ENCODE data around the gene HYCC1.

Gene HYCC1

DNA sequence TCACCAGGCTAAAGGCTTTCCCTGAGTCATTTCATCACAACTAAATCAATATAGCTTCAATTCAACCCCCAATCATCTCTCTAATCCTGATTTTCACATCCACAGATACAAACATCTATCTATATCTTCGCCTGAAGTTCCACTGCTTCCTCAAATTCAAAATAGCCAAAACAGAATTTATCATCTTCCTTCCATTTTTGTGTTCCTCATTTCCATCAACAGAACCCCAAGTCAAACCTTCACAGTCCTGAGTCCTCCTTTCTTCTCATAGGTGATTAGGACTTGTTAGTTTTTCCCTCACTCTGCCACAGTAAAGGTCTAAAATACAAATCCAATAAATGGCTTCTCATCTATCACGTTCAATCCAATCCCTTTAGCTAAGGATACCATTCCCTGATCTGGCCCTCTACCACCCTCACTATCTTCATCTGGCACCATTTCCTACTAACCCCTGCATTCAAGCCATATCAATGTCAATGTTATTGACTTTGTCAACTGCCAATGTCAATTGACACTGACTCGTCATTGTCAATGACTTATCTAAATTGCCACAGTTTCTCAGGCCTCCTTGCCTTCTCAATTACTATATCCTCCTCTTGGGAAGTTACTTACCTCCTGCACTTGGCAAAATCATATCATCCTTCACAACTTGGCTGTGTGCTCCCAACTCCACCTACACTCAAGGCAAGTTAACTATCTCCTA is 2.6 kb downstream of the HYCC1 start:
- H3K4me1 Mint-ChIP-seq (ENCODE audit: low read depth), result peaks cover 28% of the 10 kb centered on the region
- intact Hi-C loops (cut with micrococcal nuclease), result loop anchor here (5.0 kb wide), 1 partner anchor 171 kb away; the partner anchor contains the start of gene NUP42
- H3K36me3 Mint-ChIP-seq (ENCODE audit: low read depth), result no peaks in the 10 kb centered on the region
- no peak overlapping the region for H3K27ac Mint-ChIP-seq
- H3K27me3 Mint-ChIP-seq, result no peaks in the 10 kb centered on the region
- peaks cover 6% of the 10 kb centered on the region for H3K9me3 Mint-ChIP-seq
- H3K4me3 Mint-ChIP-seq, result no peak overlapping the region

DNA sequence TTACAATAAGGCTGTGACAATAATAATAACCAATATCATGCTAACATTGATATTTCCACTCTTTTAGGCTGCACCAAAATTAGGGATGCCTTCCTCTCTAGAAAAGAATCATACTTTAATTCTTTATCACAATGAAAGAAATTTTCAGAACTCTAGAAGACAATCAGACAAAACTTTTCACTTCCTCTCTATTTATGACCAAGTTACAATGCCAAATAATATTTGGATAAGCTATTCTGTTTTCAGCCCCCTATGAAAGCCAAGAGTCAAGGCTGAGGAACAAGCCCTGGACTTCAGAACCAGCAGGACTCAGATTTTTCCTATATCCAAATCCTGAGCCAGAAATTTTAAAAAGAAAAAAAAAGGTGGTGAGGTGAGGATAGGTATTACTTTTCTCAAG is 4.6 kb downstream of the HYCC1 start:
- Mint-ChIP-seq H3K4me1 (ENCODE audit: low read depth) (peaks cover 26% of the 10 kb centered on the region), H3K36me3 (ENCODE audit: low read depth) (peaks cover 7% of the 10 kb centered on the region), H3K4me3 (peak overlapping the region; percentile 24), H3K9me3 (no peaks in the 10 kb centered on the region), H3K27me3 (no peaks in the 10 kb centered on the region), H3K27ac (no peak overlapping the region)
- intact Hi-C loops (cut with micrococcal nuclease), result loop anchor here (2.0 kb wide), 1 partner anchor 15 kb away; no protein-coding TSS in a partner anchor

DNA sequence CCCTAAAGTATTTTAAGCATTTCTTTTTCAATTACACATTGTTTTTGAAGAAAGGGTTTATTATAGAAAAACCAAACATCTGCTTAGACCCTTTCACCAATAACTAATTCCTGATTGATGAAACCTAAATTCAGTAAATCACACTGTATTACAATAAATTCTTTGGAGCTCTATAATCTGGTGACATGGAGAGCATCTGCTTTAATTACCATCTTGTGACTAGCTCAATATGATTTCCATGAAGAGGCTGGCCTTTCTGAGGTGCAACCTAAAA is 9.7 kb downstream of the HYCC1 start:
- Mint-ChIP-seq H3K4me1 (ENCODE audit: low read depth) (peaks cover 53% of the 10 kb centered on the region), H3K36me3 (ENCODE audit: low read depth) (peaks cover 12% of the 10 kb centered on the region), H3K9me3 (no peaks in the 10 kb centered on the region), H3K4me3 (no peak overlapping the region), H3K27me3 (no peaks in the 10 kb centered on the region), H3K27ac (no peak overlapping the region)
- intact Hi-C loops (cut with micrococcal nuclease), result no loop called here

DNA sequence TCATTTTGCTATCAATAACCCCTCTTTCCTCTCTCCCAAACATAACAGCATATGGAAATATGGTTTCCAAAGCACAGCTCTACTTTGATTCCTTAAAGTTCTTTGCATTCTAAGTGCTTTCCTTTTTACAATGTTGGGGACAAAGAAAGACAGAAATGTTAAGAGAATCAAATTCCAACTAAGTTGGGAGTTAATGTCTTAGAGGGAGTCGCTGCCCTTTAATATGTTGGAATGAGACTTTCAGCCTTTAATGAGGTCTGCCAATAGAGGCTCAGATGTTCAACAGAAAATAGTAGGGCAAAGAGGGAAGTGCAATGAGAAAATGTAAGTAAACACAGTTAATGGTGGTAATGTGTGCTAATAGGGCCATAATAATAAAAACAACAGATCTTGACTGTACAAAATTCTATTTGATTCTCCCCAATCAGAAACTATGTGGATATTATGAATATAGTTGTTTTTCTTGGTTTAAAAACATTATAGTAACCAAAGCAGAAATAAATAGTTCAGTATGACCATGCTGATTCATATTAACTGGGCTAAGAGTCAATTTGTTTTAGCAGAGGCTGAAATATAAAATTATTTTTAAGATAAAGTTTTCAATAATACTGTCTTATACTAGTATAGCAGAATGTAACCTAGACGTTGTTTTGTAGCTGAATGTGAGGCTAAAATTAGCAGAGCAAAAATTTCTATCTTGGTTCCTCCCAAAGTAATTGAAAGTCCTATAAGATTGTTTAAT is 10.3 kb downstream of the HYCC1 start:
- intact Hi-C loops (cut with micrococcal nuclease), result no loop called here

DNA sequence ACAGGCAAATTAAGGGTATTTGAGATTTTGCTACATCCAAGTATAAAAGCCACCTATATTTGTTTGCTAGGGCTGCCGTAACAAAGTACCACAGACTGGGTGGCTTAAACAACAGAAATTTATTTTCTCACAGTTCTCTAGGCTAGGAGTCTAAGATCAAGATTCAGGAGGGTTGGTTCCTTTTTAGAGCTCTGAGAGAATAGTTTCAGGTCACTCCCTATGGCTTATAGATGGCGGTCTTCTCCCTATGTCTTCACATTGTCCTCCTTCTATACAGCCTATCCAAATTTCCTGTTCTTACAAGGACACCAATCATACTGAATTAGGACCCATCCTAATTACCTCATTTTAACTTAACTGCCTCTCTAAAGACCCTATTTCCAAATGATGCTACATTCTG is 11.2 kb downstream of the HYCC1 start:
- Mint-ChIP-seq H3K27me3 (no peaks in the 10 kb centered on the region), H3K9me3 (no peaks in the 10 kb centered on the region), H3K4me3 (no peak overlapping the region), H3K4me1 (ENCODE audit: low read depth) (peaks cover 64% of the 10 kb centered on the region), H3K36me3 (ENCODE audit: low read depth) (peaks cover 23% of the 10 kb centered on the region), H3K27ac (no peak overlapping the region)
- intact Hi-C loops (cut with micrococcal nuclease), result no loop called here

More for the DNA sequence above, 10.3 kb downstream of the HYCC1 start:
- Mint-ChIP-seq H3K9me3 (no peaks in the 10 kb centered on the region), H3K36me3 (ENCODE audit: low read depth) (peaks cover 15% of the 10 kb centered on the region), H3K4me3 (no peak overlapping the region), H3K4me1 (ENCODE audit: low read depth) (peaks cover 57% of the 10 kb centered on the region), H3K27ac (no peak overlapping the region), H3K27me3 (no peaks in the 10 kb centered on the region)

DNA sequence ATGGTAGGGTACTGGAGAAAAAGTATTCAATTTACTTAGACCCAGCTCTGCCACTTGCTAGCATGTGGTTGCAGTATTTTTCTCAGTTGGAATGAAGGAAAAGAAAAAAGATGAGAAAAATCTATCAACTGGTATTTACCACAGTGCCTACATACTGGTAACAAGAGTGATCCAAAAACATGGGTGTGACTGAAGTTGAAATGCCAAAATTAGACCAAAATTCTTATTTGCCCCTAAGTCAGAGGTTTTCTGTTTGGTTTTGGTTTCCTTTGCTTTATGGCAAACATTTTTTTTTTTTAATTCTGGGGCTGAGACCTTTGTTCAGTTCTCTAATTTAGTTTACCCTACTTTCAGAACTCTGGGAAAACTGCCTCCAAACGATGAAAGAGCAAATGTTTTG is 12.3 kb downstream of the HYCC1 start:
- H3K9me3 Mint-ChIP-seq, result no peaks in the 10 kb centered on the region
- H3K27ac Mint-ChIP-seq, result no peak overlapping the region
- peaks cover 27% of the 10 kb centered on the region for H3K36me3 Mint-ChIP-seq (ENCODE audit: low read depth)
- intact Hi-C loops (cut with micrococcal nuclease), result no loop called here
- H3K4me1 Mint-ChIP-seq (ENCODE audit: low read depth), result peaks cover 56% of the 10 kb centered on the region
- no peaks in the 10 kb centered on the region for H3K27me3 Mint-ChIP-seq
- no peak overlapping the region for H3K4me3 Mint-ChIP-seq

DNA sequence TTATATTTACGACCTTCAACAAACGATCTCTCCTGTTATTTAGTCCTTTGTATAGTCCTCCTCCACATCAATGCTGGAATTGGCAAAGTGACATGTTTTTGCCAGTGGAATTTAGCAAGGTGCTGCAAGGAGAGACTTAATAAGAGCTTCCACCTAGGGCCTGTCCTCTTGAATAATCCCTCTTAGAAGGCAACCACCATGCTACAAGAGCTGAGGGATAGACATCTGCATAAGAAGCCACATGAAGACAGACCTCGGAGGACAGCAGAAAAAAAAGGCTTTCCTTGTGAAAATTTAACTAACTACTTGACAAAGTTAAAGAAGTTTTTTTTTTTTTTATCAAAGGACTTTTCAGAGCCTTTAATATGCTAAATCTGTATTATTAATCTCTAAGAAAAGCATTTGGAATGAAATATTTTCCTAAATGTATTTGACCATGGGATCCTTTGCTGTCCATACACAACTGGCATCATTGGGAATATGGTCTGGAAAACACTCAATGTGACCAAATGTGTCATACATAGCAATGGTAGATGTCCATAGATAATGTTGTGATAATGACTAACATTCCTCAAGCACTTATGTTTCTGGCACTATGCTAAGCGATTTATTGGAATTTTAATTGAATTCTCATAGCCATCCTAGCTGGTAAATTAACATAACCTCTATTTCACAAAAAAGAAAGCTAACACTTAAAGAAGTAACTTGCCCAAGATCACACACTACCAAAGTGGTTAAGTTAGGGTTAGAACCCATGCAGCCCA is 13.2 kb downstream of the HYCC1 start:
- Mint-ChIP-seq H3K27ac (no peak overlapping the region), H3K36me3 (ENCODE audit: low read depth) (peaks cover 30% of the 10 kb centered on the region), H3K4me1 (ENCODE audit: low read depth) (peaks cover 54% of the 10 kb centered on the region), H3K9me3 (no peaks in the 10 kb centered on the region), H3K4me3 (no peak overlapping the region), H3K27me3 (no peaks in the 10 kb centered on the region)
- intact Hi-C loops (cut with micrococcal nuclease), result no loop called here

DNA sequence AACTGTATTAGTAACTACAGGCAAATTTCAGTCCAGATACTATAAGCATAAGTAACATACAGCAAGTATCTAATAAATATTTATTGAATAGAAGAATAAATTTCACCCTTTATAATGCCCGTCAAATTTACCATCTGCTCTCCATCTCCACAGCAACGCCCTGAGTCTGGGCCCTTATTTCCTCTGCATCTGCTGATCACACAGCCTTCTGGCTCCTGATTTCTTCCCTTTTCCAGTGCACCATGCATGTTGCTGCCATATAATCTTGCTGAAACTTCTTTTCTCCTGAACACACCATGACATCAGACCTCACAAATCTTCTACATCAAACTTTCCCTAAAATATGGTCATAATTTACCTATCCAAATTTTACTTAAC is 15.4 kb downstream of the HYCC1 start:
- Mint-ChIP-seq H3K27me3 (no peaks in the 10 kb centered on the region), H3K4me3 (no peak overlapping the region), H3K36me3 (ENCODE audit: low read depth) (peaks cover 40% of the 10 kb centered on the region), H3K4me1 (ENCODE audit: low read depth) (peaks cover 53% of the 10 kb centered on the region), H3K9me3 (no peaks in the 10 kb centered on the region), H3K27ac (no peak overlapping the region)
- intact Hi-C loops (cut with micrococcal nuclease), result no loop called here

DNA sequence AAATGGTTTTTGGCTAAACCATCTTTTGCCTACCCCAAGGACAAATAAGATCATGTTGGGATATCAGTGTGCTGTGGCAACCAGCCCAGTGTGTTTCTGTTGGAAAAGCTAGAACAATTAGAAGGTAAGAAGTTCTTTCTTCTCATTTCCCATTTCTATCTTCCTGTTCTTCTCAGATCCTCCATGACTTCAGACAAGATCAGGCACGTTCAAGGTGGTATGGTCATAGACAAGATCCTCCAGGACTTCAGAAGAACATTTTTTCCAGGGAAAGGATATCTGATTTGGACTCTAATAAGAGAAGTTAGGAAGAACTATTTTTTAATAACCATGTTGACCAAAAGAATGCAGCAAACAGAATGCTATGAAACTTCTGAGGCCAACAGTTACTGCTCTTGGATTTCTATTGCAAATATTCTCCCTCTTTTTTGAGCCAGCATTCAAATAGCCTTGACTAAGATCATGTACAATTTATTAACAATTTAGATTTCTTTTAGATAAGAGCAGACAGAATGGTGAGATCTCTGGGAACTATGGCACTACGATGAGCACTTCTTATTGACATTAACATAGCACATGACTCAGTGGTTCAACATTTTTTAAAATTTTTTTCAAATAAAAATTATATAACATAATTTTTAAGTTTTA is 15.9 kb downstream of the HYCC1 start:
- H3K9me3 Mint-ChIP-seq, result no peaks in the 10 kb centered on the region

DNA sequence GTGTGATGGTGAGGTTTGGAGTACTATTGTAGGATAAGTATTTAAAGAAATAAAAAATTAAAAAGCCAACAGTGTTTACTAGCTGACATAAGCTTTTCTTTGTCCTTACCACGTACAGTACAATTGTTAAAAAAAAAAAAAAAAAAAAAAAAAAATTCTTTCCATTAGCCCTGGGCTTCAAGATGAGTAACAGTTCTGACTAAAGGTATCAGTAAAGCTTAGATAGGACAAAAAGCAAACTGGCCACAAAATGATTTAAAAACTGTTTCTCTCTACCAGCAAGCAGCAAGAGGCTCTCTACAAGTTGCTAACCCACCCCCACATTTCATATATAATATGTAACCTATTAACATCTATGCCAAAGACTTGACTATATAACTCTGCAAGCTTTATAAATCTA is 17.5 kb downstream of the HYCC1 start:
- no peaks in the 10 kb centered on the region for H3K9me3 Mint-ChIP-seq
- intact Hi-C loops (cut with micrococcal nuclease), result no loop called here
- H3K27me3 Mint-ChIP-seq, result no peaks in the 10 kb centered on the region
- no peak overlapping the region for H3K27ac Mint-ChIP-seq
- H3K4me1 Mint-ChIP-seq (ENCODE audit: low read depth), result peaks cover 52% of the 10 kb centered on the region
- peaks cover 40% of the 10 kb centered on the region for H3K36me3 Mint-ChIP-seq (ENCODE audit: low read depth)
- H3K4me3 Mint-ChIP-seq, result no peak overlapping the region

More for the DNA sequence above, 15.9 kb downstream of the HYCC1 start:
- H3K4me3 Mint-ChIP-seq, result no peak overlapping the region
- intact Hi-C loops (cut with micrococcal nuclease), result no loop called here
- no peaks in the 10 kb centered on the region for H3K27me3 Mint-ChIP-seq
- no peak overlapping the region for H3K27ac Mint-ChIP-seq
- peaks cover 56% of the 10 kb centered on the region for H3K4me1 Mint-ChIP-seq (ENCODE audit: low read depth)
- peaks cover 40% of the 10 kb centered on the region for H3K36me3 Mint-ChIP-seq (ENCODE audit: low read depth)

DNA sequence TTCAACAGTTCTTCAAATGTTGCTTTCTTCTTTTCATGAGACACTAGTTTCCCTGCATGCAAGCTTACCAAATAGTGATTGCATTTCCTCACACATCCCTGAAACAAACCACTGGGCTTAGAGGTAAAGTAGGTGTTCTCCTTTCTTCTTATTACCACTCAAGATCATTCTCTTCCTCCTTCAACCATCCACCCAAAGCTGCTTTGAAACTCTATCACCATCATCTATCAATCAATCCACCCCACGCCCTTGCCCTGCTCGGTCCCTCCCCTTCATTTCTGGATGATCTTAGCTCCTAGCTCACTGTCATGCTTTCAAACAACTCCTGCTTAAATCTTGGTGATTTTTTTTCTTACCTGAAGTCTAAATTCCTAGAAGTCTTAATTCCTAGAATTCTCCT is 18.9 kb downstream of the HYCC1 start:
- Mint-ChIP-seq H3K36me3 (ENCODE audit: low read depth) (peaks cover 44% of the 10 kb centered on the region), H3K4me3 (no peak overlapping the region), H3K9me3 (no peaks in the 10 kb centered on the region), H3K4me1 (ENCODE audit: low read depth) (peaks cover 42% of the 10 kb centered on the region), H3K27ac (no peak overlapping the region), H3K27me3 (no peaks in the 10 kb centered on the region)
- intact Hi-C loops (cut with micrococcal nuclease), result loop anchor here (2.0 kb wide), 1 partner anchor 14 kb away; no protein-coding TSS in a partner anchor

DNA sequence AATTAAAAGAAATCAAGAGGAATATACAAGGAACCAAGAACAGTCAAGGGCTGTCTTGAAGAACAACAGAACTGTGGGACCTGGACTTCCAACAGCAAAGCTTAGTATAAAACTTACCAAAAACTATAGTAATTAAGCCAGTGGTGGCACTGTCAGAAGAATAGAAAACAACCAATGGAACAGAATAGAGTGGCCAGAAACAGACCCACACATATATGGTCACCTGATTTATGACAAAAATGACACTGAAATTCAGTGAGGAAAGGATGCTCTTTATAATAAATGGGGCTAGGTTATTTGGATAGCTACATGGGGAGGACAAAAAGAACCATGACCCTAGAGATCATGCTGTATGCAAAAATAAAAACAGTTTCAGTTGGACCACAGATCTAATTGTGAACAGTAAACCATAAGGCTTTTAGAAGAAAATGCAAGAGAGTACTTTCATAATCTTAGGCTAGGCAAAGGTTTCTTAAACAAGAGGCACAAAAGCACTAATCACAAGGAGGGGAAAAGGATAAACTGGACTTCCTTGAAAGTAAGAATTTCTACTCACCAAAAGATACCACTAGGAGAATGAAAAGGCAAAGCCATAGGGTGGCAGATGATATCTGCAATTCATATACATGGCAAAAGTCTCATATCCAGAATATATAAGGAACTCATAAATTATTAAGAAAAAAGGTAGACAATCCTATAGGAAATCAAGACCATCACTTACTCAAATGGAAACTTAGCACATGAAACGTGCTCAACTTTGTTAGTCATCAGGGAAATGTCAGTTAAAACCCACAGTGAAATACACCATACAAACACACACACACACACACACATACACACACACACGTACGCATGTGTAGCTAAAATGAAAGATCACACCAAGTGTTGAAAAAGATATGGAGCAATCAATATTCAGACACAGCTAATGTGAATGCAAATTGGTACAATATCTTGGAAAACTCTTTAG is 20.8 kb downstream of the HYCC1 start:
- intact Hi-C loops (cut with micrococcal nuclease), result loop anchor here (5.0 kb wide), 1 partner anchor 64 kb away; no protein-coding TSS in a partner anchor

DNA sequence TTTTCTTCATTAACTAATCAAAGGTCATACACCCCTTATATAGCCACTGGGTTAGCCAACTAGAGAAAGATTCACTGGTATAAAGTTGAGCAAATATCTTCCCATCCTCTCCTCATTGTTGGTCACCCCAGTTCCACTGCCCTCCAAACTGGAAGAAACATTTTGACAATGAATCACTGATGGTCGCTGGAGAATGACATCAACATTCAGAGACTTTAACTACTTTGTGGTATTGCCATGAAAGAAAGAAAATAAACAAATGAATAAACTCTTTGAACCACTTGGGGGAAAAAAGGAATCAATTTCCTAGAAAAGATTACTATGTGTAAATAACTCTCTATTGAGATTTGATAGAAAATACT is 23.4 kb downstream of the HYCC1 start:
- Mint-ChIP-seq H3K36me3 (ENCODE audit: low read depth) (peaks cover 57% of the 10 kb centered on the region), H3K4me3 (no peak overlapping the region), H3K9me3 (no peaks in the 10 kb centered on the region), H3K27me3 (no peaks in the 10 kb centered on the region), H3K27ac (no peak overlapping the region), H3K4me1 (ENCODE audit: low read depth) (peaks cover 27% of the 10 kb centered on the region)
- intact Hi-C loops (cut with micrococcal nuclease), result loop anchor here (5.0 kb wide), 1 partner anchor 67 kb away; no protein-coding TSS in a partner anchor

More for the DNA sequence above, 20.8 kb downstream of the HYCC1 start:
- Mint-ChIP-seq H3K27ac (peak overlapping the region; percentile 43), H3K36me3 (ENCODE audit: low read depth) (peaks cover 55% of the 10 kb centered on the region), H3K4me1 (ENCODE audit: low read depth) (peaks cover 36% of the 10 kb centered on the region), H3K4me3 (no peak overlapping the region), H3K27me3 (no peaks in the 10 kb centered on the region), H3K9me3 (no peaks in the 10 kb centered on the region)
